ENCODE results near the gene WEE1.

WEE1 gene

GRCh38 chr11:9573052-9573774 is at the start of gene WEE1:
WEE1 (plus strand) TSS chr11:9573670; CDS start chr11:9573934, 264 bp downstream.
- H3K27me3 Mint-ChIP-seq: no peaks in the 10 kb centered on the region
- DNase-seq (ENCODE audit: low spot score in 2 of 2): peak; percentile 93 to 94
- peaks cover 14% of the 10 kb centered on the region for H3K36me3 Mint-ChIP-seq (ENCODE audit: insufficient read depth)
- H3K27ac Mint-ChIP-seq (ENCODE audit: low read depth): peak within 1 kb of the TSS; percentile 96
- peak within 1 kb of the TSS; percentile 80 for H3K4me3 Mint-ChIP-seq
- ATAC-seq (replicated peaks; ENCODE audit: extremely low read depth, poor library complexity, severe bottlenecking): peak; percentile 90
- H3K4me1 Mint-ChIP-seq: peaks cover 36% of the 10 kb centered on the region
- H3K9me3 Mint-ChIP-seq: no peaks in the 10 kb centered on the region

DNA sequence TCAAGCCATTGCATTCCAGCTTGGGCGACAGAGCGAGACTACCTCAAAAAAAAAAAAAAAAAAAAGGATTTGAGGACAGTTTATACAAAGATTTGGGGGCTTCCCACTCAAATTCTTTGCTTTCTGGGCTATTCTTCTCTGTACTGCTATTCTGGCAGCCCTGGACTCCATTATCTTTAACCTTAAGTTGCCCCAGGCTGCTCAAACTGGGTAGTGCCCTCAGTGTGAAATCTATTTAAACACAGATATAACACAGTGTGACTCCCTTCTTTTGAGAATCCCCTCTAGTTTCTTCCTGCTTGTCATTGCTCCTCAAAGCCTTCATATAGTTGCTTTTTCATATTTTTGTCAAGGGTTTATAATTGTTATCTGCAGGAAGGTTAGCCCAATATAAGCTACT is 49.5 kb upstream of the WEE1 start:
- Mint-ChIP-seq H3K4me1 (no peaks in the 10 kb centered on the region), H3K9me3 (no peaks in the 10 kb centered on the region), H3K36me3 (ENCODE audit: insufficient read depth) (peaks cover 39% of the 10 kb centered on the region), H3K27ac (ENCODE audit: low read depth) (no peak overlapping the region), H3K4me3 (no peak overlapping the region), H3K27me3 (no peaks in the 10 kb centered on the region)
- DNase-seq (ENCODE audit: low spot score in 2 of 2): no peak
- ATAC-seq (replicated peaks; ENCODE audit: extremely low read depth, poor library complexity, severe bottlenecking): no peak

GRCh38 chr11:9525116-9525515 is 48.4 kb upstream of the WEE1 start:
- no peaks in the 10 kb centered on the region for H3K27me3 Mint-ChIP-seq
- ATAC-seq (replicated peaks; ENCODE audit: extremely low read depth, poor library complexity, severe bottlenecking): no peak
- no peak overlapping the region for H3K27ac Mint-ChIP-seq (ENCODE audit: low read depth)
- no peak for DNase-seq (ENCODE audit: low spot score in 2 of 2)
- no peaks in the 10 kb centered on the region for H3K9me3 Mint-ChIP-seq
- no peak overlapping the region for H3K4me3 Mint-ChIP-seq
- peaks cover 33% of the 10 kb centered on the region for H3K36me3 Mint-ChIP-seq (ENCODE audit: insufficient read depth)
- no peaks in the 10 kb centered on the region for H3K4me1 Mint-ChIP-seq

DNA sequence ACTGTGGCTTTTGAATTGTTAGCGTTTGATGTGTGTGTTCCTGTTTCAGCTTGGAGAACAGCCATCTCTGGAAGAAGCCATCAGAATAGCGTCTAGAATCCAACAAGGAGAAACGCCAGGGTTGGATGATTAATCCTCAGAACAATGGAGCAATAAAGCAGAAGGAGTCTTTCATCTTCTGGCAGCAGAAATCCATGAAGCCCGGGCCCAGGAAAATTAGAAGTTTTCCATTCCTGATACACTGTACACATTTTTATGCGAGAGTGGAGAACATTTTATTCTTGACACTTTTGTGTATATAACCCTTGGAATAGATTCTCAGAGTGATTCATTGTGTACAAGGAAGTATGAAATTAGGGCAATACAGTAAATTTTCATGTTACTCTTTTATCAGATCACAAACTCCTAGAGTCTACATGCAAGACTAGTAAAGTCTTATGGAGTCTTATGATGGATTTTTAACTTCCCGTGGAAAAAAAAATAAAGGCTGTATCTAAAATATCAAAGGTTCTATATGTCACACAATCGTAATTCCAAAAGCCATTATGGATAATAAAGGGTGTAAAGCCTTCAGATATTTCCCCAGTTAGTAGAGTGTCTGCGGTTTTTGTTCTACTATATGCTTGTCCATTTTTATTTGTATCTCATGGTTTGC is 45.9 kb upstream of the WEE1 start:
- H3K27me3 Mint-ChIP-seq: no peaks in the 10 kb centered on the region
- no peak for ATAC-seq (replicated peaks; ENCODE audit: extremely low read depth, poor library complexity, severe bottlenecking)
- H3K4me1 Mint-ChIP-seq: no peaks in the 10 kb centered on the region
- H3K27ac Mint-ChIP-seq (ENCODE audit: low read depth): no peak overlapping the region
- no peak for DNase-seq (ENCODE audit: low spot score in 2 of 2)
- no peaks in the 10 kb centered on the region for H3K9me3 Mint-ChIP-seq
- H3K4me3 Mint-ChIP-seq: no peak overlapping the region
- H3K36me3 Mint-ChIP-seq (ENCODE audit: insufficient read depth): peaks cover 24% of the 10 kb centered on the region

- Mint-ChIP-seq H3K36me3 (ENCODE audit: insufficient read depth) (peaks cover 23% of the 10 kb centered on the region), H3K27ac (ENCODE audit: low read depth) (no peak overlapping the region), H3K9me3 (no peaks in the 10 kb centered on the region), H3K4me3 (no peak overlapping the region), H3K4me1 (no peaks in the 10 kb centered on the region), H3K27me3 (no peaks in the 10 kb centered on the region)
- ATAC-seq (replicated peaks; ENCODE audit: extremely low read depth, poor library complexity, severe bottlenecking) (no peak), DNase-seq (ENCODE audit: low spot score in 2 of 2) (no peak)
These were observed 45.4 kb upstream of the WEE1 start for GRCh38 chr11:9528136-9528501.

- ATAC-seq (replicated peaks; ENCODE audit: extremely low read depth, poor library complexity, severe bottlenecking): no peak
- H3K4me1 Mint-ChIP-seq: no peaks in the 10 kb centered on the region
These were observed 44.7 kb upstream of the WEE1 start for GRCh38 chr11:9528573-9529333.

GRCh38 chr11:9529334-9529650 is 44.2 kb upstream of the WEE1 start:
- Mint-ChIP-seq H3K9me3 (no peaks in the 10 kb centered on the region), H3K4me3 (no peak overlapping the region), H3K27me3 (no peaks in the 10 kb centered on the region), H3K4me1 (no peaks in the 10 kb centered on the region), H3K36me3 (ENCODE audit: insufficient read depth) (peaks cover 22% of the 10 kb centered on the region), H3K27ac (ENCODE audit: low read depth) (no peak overlapping the region)
- ATAC-seq (replicated peaks; ENCODE audit: extremely low read depth, poor library complexity, severe bottlenecking) (no peak), DNase-seq (ENCODE audit: low spot score in 2 of 2) (no peak)

More at GRCh38 chr11:9528573-9529333, 44.7 kb upstream of the WEE1 start:
- Mint-ChIP-seq H3K27ac (ENCODE audit: low read depth) (no peak overlapping the region), H3K4me3 (no peak overlapping the region), H3K27me3 (no peaks in the 10 kb centered on the region), H3K36me3 (ENCODE audit: insufficient read depth) (peaks cover 22% of the 10 kb centered on the region), H3K9me3 (no peaks in the 10 kb centered on the region)
- no peak for DNase-seq (ENCODE audit: low spot score in 2 of 2)

DNA sequence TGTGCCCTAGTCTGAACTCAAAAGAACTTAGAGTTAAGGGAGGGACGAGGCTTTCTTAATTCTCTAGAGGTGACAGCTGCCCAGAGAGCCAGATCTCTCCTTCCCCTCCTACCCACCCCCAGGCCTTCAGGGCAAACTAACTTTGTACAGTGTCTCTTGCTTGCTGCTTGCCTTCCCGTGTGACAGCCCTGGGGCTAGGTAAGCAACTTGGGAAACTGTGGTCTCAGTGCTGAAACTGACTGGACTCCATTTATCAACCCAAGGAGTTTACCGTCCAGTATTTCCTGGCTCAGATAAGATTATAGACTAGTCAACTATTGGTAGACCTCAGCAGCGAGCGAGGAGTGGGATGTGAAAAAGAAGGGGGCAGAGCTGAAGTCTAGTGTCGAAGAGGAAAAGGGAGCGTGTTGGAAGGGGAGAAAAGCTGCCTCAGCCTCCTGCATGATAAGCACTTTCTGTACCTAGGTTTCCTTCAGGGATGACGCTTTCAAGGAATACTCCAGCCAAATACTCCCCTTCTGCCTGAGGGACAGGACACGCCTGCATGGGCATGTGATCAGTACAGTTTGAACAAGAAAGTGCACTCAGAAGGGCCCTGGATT is 43.3 kb upstream of the WEE1 start:
- DNase-seq (ENCODE audit: low spot score in 2 of 2) (no peak), ATAC-seq (replicated peaks; ENCODE audit: extremely low read depth, poor library complexity, severe bottlenecking) (no peak)
- H3K27ac Mint-ChIP-seq (ENCODE audit: low read depth): no peak overlapping the region
- no peaks in the 10 kb centered on the region for H3K27me3 Mint-ChIP-seq
- H3K9me3 Mint-ChIP-seq: no peaks in the 10 kb centered on the region
- H3K4me3 Mint-ChIP-seq: no peak overlapping the region
- H3K36me3 Mint-ChIP-seq (ENCODE audit: insufficient read depth): peaks cover 16% of the 10 kb centered on the region
- no peaks in the 10 kb centered on the region for H3K4me1 Mint-ChIP-seq

- H3K4me1 Mint-ChIP-seq: no peaks in the 10 kb centered on the region
- no peak overlapping the region for H3K27ac Mint-ChIP-seq (ENCODE audit: low read depth)
- no peaks in the 10 kb centered on the region for H3K9me3 Mint-ChIP-seq
These were observed 42.4 kb upstream of the WEE1 start for GRCh38 chr11:9530901-9531625.

DNA sequence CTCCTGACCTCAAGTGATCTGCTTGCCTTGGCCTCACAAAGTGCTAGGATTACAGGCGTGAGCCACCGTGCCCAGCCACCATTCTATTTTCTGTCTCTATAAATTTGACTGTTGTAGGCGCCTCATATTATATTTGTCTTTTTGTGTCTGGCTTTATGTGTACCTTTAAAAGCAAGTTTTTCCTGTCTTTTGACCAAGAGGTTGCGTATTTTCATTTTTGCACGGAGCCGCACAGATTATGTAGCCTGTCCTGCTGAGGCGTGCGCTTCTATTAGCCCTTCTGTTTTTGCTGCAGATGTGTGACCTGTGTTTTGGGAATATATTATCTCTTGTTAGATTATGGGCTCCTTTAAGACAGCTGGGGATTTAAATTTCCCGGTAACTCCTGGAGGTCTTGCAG is 40.4 kb upstream of the WEE1 start:
- Mint-ChIP-seq H3K27ac (ENCODE audit: low read depth) (no peak overlapping the region), H3K4me1 (no peaks in the 10 kb centered on the region), H3K4me3 (no peak overlapping the region), H3K36me3 (ENCODE audit: insufficient read depth) (peaks cover 3% of the 10 kb centered on the region), H3K27me3 (no peaks in the 10 kb centered on the region), H3K9me3 (no peaks in the 10 kb centered on the region)
- ATAC-seq (replicated peaks; ENCODE audit: extremely low read depth, poor library complexity, severe bottlenecking) (no peak), DNase-seq (ENCODE audit: low spot score in 2 of 2) (no peak)

More at GRCh38 chr11:9530901-9531625, 42.4 kb upstream of the WEE1 start:
- no peak overlapping the region for H3K4me3 Mint-ChIP-seq
- no peak for DNase-seq (ENCODE audit: low spot score in 2 of 2)
- no peaks in the 10 kb centered on the region for H3K27me3 Mint-ChIP-seq
- ATAC-seq (replicated peaks; ENCODE audit: extremely low read depth, poor library complexity, severe bottlenecking): no peak
- peaks cover 12% of the 10 kb centered on the region for H3K36me3 Mint-ChIP-seq (ENCODE audit: insufficient read depth)

DNA sequence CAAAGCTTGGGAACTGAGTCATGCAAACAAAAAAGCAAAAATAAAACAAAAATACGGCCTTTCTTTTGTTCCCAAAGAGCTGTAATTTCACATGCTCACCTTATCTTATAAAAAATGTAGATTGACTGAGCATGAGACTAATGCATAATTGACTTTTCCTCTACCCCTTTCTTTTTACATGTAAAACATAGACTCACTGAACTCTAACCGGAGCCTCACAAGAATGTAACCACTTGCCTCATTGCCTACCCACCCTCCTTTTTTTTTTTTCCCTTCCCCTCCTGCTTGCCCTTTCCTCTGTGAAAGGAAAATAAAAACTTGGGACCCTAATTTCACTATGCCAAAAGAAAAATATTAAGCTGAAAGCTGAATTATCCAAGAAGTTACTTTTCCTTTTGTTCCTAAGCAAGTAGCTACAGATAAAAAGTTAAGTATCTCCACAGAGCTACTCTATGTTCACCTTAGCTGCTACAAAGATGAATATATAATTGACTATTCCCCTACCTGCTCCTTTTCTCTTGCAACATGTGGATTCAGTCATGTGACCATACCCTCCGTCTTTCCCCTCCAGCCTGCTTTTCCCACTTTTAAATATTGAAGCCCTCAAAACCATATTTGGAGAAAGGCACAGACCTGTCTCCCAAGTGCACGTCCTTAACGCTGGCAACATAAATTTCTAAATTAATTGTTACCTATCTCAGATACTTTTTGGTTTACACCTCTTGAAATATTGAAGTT is 39.6 kb upstream of the WEE1 start:
- ATAC-seq (replicated peaks; ENCODE audit: extremely low read depth, poor library complexity, severe bottlenecking): no peak

More for the DNA sequence above, 39.6 kb upstream of the WEE1 start:
- no peak overlapping the region for H3K4me3 Mint-ChIP-seq
- no peaks in the 10 kb centered on the region for H3K9me3 Mint-ChIP-seq
- H3K27me3 Mint-ChIP-seq: no peaks in the 10 kb centered on the region
- no peak overlapping the region for H3K27ac Mint-ChIP-seq (ENCODE audit: low read depth)
- H3K36me3 Mint-ChIP-seq (ENCODE audit: insufficient read depth): no peaks in the 10 kb centered on the region
- DNase-seq (ENCODE audit: low spot score in 2 of 2): no peak
- no peaks in the 10 kb centered on the region for H3K4me1 Mint-ChIP-seq

Data from central memory CD8-positive, alpha-beta T cell (primary cell).